Skeletal muscle satellite cell (primary cell): ENCODE data around the gene ARL14.

ENCODE experiments used
- H3K27me3 ChIP-seq: 2 replicates; pipeline ENCODE4 v1.7.0; 2013; ENCODE audit warnings: low read length; ENCODE audit not compliant: control insufficient read depth, insufficient read depth
- H3K36me3 ChIP-seq: 2 replicates; pipeline ENCODE4 v1.7.0; 2013; ENCODE audit warnings: mild to moderate bottlenecking, control low read depth, low read length; ENCODE audit not compliant: insufficient read depth
- H3K4me1 ChIP-seq: 2 replicates; pipeline ENCODE4 v1.7.0; 2013; ENCODE audit warnings: low read length; ENCODE audit not compliant: control insufficient read depth, insufficient read depth
- H3K4me2 ChIP-seq: 2 replicates; pipeline ENCODE4 v1.7.0; 2013; ENCODE audit warnings: mild to moderate bottlenecking, low read length
- H3K4me3 ChIP-seq: 2 replicates; pipeline ENCODE4 v1.7.0; 2013; ENCODE audit warnings: low read length
- H3K9ac ChIP-seq: 2 replicates; pipeline ENCODE4 v1.7.0; 2013; ENCODE audit warnings: mild to moderate bottlenecking, low read depth, low read length, moderate library complexity
- H3K9me3 ChIP-seq: replicated peaks from 2 replicates; pipeline ENCODE4 v1.7.0; 2013; ENCODE audit warnings: mild to moderate bottlenecking, control low read depth, low read length

The ARL14 gene

DNA sequence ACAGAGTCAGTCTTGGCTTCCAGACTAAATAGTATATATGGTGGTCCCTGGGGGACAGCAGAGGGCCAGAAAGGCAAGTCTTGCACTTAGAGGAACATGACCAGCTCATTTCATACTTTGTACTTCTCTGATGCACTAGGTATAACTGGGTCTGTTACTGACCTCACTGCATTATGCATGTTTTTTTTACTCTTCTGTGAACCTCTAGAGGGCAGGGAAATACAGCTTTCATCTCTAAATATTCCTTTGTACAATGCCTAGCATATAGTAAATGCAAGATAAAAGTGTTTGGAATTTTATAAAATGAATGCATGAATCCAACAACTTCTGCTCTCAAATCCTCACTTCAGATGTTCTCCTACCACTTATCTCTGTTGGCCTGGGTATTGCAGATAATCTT is 23.4 kb upstream of the ARL14 start:
- Histone ChIP-seq H3K4me1 (no peaks in the 10 kb centered on the region), H3K27me3 (no peaks in the 10 kb centered on the region), H3K9ac (no peak overlapping the region), H3K36me3 (no peaks in the 10 kb centered on the region), H3K9me3 (no peaks in the 10 kb centered on the region), H3K4me3 (no peak overlapping the region), H3K4me2 (no peak overlapping the region)

DNA sequence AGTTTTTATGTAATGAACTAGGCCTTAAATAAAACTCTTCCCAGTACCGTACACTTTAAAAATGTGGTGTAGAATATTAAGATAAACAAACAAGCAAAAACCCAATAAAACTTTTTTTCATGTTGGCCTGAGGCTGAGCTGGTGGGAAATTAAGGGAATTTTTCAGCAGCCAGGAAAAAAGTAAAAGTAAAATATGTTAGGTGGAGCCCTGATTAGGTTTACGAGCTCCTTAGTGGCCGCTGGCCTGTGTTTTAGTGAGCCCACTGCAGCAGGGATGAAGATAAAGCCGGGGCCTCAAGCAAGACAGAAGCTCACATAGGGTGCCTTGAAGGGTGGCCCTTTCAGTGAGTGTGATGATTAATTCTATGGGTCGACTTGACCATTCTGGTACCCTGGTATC is 16.1 kb upstream of the ARL14 start:
- no peak overlapping the region for H3K9ac ChIP-seq

DNA sequence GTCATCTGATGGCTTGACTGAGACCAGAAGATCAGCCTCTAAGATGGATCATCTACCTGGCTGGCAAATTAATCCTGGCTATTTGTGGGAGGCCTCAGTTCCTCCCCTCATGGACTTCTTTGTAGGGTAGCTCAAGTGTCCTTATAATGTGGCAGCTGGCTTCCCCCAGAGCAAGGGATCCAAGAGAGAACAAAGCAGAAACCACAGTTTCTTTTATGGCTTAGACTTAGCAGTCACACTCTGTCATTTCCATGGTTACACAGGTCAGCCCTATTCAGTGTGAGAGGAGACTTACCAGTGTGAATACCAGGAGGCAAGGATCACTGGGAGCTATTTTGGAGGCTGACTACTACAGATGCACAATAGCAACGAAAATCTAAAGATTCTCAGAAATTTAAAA is 15.3 kb upstream of the ARL14 start:
- no peaks in the 10 kb centered on the region for H3K9me3 ChIP-seq
- H3K27me3 ChIP-seq: no peaks in the 10 kb centered on the region
- no peaks in the 10 kb centered on the region for H3K36me3 ChIP-seq
- no peak overlapping the region for H3K9ac ChIP-seq
- H3K4me2 ChIP-seq: no peak overlapping the region
- H3K4me3 ChIP-seq: no peak overlapping the region
- peaks cover 5% of the 10 kb centered on the region for H3K4me1 ChIP-seq

More for the DNA sequence above, 16.1 kb upstream of the ARL14 start:
- Histone ChIP-seq H3K4me3 (no peak overlapping the region), H3K4me1 (peaks cover under 1% of the 10 kb centered on the region), H3K27me3 (no peaks in the 10 kb centered on the region), H3K9me3 (no peaks in the 10 kb centered on the region), H3K36me3 (no peaks in the 10 kb centered on the region), H3K4me2 (no peak overlapping the region)

DNA sequence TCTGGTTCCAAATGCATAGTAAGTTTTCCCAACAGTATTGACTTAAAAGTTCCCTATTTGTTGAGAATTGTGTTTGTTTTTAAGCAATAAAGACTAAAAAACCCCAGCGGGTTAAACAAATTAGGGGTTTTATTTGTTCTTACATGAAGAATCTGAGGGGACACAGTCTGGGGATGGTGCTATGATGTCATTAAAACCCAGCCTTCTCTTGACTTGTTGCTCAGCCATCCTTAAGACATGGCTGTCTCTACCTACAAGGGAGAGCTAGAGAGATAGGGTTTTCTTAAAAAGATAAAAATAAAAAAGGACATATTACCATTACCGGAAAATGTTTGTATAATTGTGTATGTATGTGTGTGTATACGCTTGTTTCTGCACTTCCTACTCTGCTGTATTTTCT is 11.7 kb upstream of the ARL14 start:
- no peak overlapping the region for H3K9ac ChIP-seq
- H3K4me1 ChIP-seq: peaks cover 14% of the 10 kb centered on the region
- no peaks in the 10 kb centered on the region for H3K9me3 ChIP-seq
- H3K4me2 ChIP-seq: no peak overlapping the region
- no peaks in the 10 kb centered on the region for H3K36me3 ChIP-seq
- H3K27me3 ChIP-seq: no peaks in the 10 kb centered on the region
- no peak overlapping the region for H3K4me3 ChIP-seq

DNA sequence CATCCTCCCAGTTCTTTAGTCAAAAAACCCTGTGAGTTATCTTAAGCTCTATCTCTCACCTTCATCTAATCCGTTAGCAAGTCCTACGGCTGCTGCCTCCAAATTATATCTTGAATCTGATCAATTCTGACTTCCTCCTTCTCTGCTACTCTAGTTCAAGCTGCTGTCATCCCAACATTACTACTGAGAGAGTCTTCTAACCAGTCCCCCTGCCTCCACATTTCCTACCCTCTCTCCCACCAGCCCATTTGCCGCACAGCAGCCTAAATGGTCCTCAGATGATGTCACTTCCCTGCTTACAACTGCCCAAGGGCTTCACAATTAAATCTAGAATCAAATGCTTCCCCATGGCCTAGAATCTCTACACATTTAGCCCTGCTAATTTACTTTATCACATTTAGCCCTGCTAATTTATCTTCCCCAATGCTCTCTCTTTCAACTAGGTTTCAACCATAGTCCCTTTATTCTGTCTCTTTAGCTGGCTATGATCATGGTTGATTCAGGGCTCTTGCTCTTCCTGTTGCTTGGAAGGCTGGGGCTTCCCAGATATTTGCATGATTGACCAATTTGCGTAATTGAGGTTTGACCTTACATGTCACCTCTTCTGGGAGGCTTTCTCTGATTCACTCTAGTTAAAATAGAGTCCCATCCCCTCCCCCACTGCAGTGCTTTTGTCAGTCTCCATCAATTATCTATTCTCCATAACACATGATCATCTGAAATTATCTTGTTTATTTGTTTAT is 11.0 kb upstream of the ARL14 start:
- H3K4me1 ChIP-seq: peaks cover 14% of the 10 kb centered on the region
- H3K4me3 ChIP-seq: no peak overlapping the region
- H3K36me3 ChIP-seq: no peaks in the 10 kb centered on the region
- no peaks in the 10 kb centered on the region for H3K27me3 ChIP-seq
- H3K4me2 ChIP-seq: no peak overlapping the region
- no peaks in the 10 kb centered on the region for H3K9me3 ChIP-seq
- no peak overlapping the region for H3K9ac ChIP-seq

DNA sequence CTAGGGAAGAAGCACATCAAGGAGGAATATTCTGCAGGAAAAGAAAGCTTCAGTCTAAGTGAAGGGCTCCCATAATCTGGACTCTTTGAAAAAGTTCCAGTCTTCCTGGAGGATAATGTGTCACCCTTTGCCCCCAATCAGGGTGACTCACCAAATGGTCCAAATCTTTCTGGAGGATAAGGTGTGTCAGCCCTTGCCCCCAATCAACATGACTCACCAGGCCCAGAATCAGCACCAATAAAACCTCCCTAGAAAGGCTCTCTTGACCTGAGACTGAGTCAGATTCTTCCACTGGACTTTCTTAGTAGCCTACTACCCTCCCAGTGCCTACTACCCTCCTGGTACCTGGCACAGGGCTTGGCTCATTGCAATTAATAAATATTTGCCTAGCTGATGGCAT is 9.5 kb upstream of the ARL14 start:
- H3K4me1 ChIP-seq: peaks cover 14% of the 10 kb centered on the region
- H3K9me3 ChIP-seq: no peaks in the 10 kb centered on the region
- H3K27me3 ChIP-seq: no peaks in the 10 kb centered on the region
- no peaks in the 10 kb centered on the region for H3K36me3 ChIP-seq
- no peak overlapping the region for H3K9ac ChIP-seq
- H3K4me2 ChIP-seq: no peak overlapping the region
- no peak overlapping the region for H3K4me3 ChIP-seq

DNA sequence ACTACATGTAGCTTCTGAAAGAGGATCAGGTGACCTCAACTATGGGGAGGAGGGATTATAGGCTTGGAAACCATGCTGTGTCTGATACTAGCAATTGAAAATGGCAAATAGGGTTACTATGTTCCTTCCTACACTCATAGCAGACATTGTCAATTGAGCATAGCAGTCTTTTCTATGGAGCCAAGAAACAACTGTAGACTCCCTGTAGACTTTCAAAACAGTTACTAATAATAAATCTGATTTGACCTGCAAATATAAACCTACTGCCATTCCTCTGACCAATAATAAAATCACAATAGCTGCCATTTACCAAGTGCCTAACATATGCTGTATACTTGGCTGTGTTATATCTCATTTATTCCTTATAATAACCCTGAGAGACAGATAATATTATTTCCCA is 8.5 kb upstream of the ARL14 start:
- Histone ChIP-seq H3K9me3 (no peaks in the 10 kb centered on the region), H3K4me3 (no peak overlapping the region), H3K36me3 (no peaks in the 10 kb centered on the region), H3K4me2 (no peak overlapping the region), H3K4me1 (peaks cover 14% of the 10 kb centered on the region), H3K27me3 (no peaks in the 10 kb centered on the region), H3K9ac (no peak overlapping the region)

DNA sequence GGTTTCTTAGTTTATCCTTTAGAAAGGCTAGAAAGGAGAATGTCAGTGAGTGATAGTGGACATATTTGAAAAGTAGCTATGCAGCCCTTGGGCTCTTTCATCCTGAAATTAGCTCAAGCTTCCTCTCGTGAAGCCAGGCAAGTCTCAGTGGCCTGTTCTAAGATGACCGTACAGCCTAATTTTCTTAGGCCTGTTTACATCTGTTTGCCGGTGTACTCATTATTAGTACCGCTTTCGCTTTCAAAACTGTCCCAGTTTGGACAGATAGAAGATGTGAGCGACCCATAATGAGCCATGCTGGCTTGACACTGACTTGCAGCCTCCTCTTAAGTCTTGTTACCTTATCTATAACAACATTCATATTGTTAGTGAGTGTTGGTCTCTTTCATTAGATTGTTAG is 5.7 kb upstream of the ARL14 start:
- Histone ChIP-seq H3K27me3 (no peaks in the 10 kb centered on the region), H3K4me1 (peaks cover 10% of the 10 kb centered on the region), H3K9me3 (no peaks in the 10 kb centered on the region), H3K9ac (no peak overlapping the region), H3K4me3 (no peak overlapping the region), H3K4me2 (no peak overlapping the region), H3K36me3 (no peaks in the 10 kb centered on the region)

DNA sequence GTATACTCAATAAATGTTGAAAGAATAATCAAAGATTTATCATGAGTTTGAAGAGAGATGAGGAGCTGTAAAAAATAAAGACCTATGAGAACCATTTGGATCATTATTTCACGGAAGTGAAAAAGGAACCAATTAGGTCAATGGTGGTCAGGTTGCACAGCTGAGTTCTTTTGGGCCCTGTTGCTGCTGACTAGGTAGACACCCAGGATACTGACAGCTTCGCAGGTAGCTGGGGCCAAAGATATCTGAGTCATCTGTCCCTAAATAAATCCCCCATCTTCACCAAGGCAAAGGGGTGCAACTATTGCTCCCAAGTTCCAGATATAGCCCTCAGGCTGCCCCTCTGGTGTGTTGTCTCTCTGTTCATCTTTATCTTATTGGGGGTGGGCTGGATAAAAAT is 5.0 kb upstream of the ARL14 start:
- H3K36me3 ChIP-seq: no peaks in the 10 kb centered on the region
- no peak overlapping the region for H3K4me2 ChIP-seq
- H3K4me3 ChIP-seq: no peak overlapping the region
- H3K4me1 ChIP-seq: peaks cover 12% of the 10 kb centered on the region
- no peaks in the 10 kb centered on the region for H3K27me3 ChIP-seq
- no peak overlapping the region for H3K9ac ChIP-seq
- H3K9me3 ChIP-seq: no peaks in the 10 kb centered on the region

DNA sequence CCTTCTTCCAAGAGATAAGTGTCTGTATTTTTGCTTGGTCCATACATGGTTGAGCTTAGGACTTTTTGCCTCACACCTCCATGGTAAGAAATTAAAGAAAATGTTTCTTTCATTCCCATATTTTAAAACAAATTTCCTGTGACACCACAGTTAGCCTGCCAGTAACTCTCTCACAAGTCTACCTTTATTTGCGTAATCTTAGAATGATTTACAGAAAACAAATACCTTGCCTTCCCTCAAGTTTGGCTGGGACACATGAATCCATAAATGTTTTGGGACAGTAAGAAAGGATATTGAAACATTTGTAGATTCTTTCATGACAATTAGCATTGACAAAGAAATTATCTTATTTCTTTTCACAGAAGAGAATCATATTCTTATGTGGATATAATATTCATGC is 3.8 kb upstream of the ARL14 start:
- Histone ChIP-seq H3K4me3 (no peak overlapping the region), H3K9me3 (no peaks in the 10 kb centered on the region), H3K36me3 (no peaks in the 10 kb centered on the region), H3K4me2 (no peak overlapping the region), H3K27me3 (no peaks in the 10 kb centered on the region), H3K4me1 (peaks cover 10% of the 10 kb centered on the region), H3K9ac (no peak overlapping the region)

DNA sequence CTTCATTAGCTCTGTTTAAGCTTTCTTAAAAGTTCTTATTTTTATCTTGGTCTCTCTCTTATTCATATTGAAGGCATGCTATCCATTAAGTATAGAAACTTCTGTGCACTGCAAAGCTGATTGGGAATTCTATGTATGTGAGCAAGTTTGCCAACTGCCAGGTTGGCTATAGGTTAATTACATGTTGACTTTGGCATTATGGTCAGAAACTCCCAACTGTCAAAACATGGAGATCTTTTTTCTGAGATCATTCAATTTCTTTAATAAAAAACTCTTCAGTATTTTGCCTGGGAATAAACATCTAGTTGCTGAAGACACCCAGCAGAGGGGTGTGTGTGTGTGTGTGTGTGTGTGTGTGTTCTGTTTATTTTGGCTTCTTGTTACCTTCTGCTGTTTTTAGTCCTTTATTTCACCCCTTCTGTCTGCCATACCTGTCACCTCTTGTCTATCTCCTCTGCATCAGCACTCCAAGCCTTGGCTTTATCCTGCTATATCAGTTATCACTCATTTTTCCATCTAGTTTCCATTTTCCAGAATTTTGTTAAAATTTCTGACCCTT is 1.3 kb upstream of the ARL14 start:
- Histone ChIP-seq H3K9ac (no peak overlapping the region), H3K4me1 (peaks cover 10% of the 10 kb centered on the region), H3K4me3 (no peak overlapping the region), H3K36me3 (no peaks in the 10 kb centered on the region), H3K4me2 (no peak overlapping the region), H3K9me3 (no peaks in the 10 kb centered on the region), H3K27me3 (no peaks in the 10 kb centered on the region)

DNA sequence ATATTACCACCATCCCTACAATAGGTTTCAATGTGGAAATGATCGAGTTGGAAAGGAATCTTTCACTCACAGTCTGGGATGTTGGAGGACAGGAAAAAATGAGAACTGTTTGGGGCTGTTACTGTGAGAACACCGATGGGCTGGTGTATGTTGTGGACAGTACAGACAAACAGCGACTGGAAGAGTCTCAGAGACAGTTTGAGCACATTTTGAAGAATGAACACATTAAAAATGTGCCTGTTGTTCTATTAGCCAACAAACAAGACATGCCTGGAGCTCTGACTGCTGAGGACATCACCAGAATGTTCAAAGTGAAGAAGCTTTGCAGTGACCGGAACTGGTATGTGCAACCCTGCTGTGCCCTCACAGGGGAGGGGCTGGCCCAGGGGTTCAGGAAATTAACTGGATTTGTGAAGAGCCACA is 510 bp downstream of the ARL14 start:
- Histone ChIP-seq H3K36me3 (no peaks in the 10 kb centered on the region), H3K4me1 (peaks cover 10% of the 10 kb centered on the region), H3K9me3 (no peaks in the 10 kb centered on the region), H3K4me3 (no peak overlapping the region), H3K27me3 (no peaks in the 10 kb centered on the region), H3K9ac (no peak overlapping the region), H3K4me2 (peak overlapping the region; percentile 38)
